ENCODE data around the gene ARHGAP44. TPM values are rescaled to one million over a fixed set of nuclear protein-coding genes. Genes with fewer than 3 reads are reported as not detected.

Gene ARHGAP44
- total and polyA plus RNA-seq, 2 of the 8 experiments (the other 6 are each of a cell fraction or from before 2014, with no cell fraction given): 6.2 to 22.2 TPM

- Histone ChIP-seq H3K56ac (replicated peaks; ENCODE audit: insufficient read length, low read depth, low read length) (no peak overlapping the region), H2AK5ac (ENCODE audit: low read depth, low read length) (no peak overlapping the region), H4K91ac (replicated peaks; ENCODE audit: insufficient read length, low read length) (no peak overlapping the region), H3K79me1 (ENCODE audit: low read depth, low read length) (no peaks in the 10 kb centered on the region), H3K4me3 (ENCODE audit: extremely low read depth in 1 of 4, insufficient read depth in 2 of 4, low read depth in 3 of 4, low read length in 4 of 4) (no peak overlapping the region), H2BK20ac (ENCODE audit: low read length) (no peak overlapping the region), H4K8ac (ENCODE audit: extremely low read depth, insufficient read depth, low read length) (no peak overlapping the region), H3K9me3 (ENCODE audit: insufficient read depth in 2 of 2, low read depth in 1 of 2, low read length in 1 of 2) (no peaks in the 10 kb centered on the region), H3K18ac (ENCODE audit: extremely low read depth, low read length) (no peak overlapping the region), H2BK15ac (ENCODE audit: low read length) (no peak overlapping the region), H3K9ac (replicated peaks in 1 of 4; ENCODE audit: extremely low read depth in 1 of 4, low read depth in 3 of 4, low read length in 3 of 4) (no peak overlapping the region), H3K79me2 (ENCODE audit: control insufficient read depth in 1 of 2, insufficient read depth in 2 of 2, low read length in 2 of 2) (no peaks in the 10 kb centered on the region), H2AFZ (ENCODE audit: low read length) (no peak overlapping the region), H3K4me1 (replicated peaks in 1 of 4; ENCODE audit: control insufficient read depth in 3 of 4, insufficient read depth in 4 of 4, low read length in 3 of 4) (peaks cover 0 to 3% (median 0%) of the 10 kb centered on the region in 4 experiments; a peak in 1 of 7 replicates), H3K27me3 (replicated peaks in 1 of 4; ENCODE audit: control insufficient read depth in 3 of 4, extremely low read depth in 1 of 4, insufficient read depth in 3 of 4, low read length in 3 of 4) (no peaks in the 10 kb centered on the region), H2BK120ac (replicated peaks; ENCODE audit: low read depth, low read length) (no peak overlapping the region), H4K20me1 (replicated peaks in 1 of 2; ENCODE audit: control insufficient read depth in 1 of 2, insufficient read depth in 2 of 2, low read length in 2 of 2) (no peaks in the 10 kb centered on the region), H3K23me2 (ENCODE audit: low read depth, low read length) (no peaks in the 10 kb centered on the region), H3K36me3 (ENCODE audit: control insufficient read depth in 2 of 4, insufficient read depth in 4 of 4, low read length in 3 of 4) (no peaks in the 10 kb centered on the region), H3K23ac (ENCODE audit: insufficient read length) (no peak overlapping the region), H3K27ac (ENCODE audit: low read depth, low read length) (no peak overlapping the region), H3K4me2 (ENCODE audit: insufficient read depth in 1 of 2, low read depth in 2 of 2, low read length in 2 of 2) (no peak overlapping the region), H4K5ac (ENCODE audit: insufficient read length, low read depth, low read length) (no peak overlapping the region), H3K14ac (ENCODE audit: insufficient read length) (no peak overlapping the region), H2BK12ac (ENCODE audit: low read depth, low read length) (no peak overlapping the region), H3K4ac (replicated peaks; ENCODE audit: insufficient read length, low read depth, low read length) (no peak overlapping the region), H2BK5ac (ENCODE audit: low read depth, low read length) (no peak overlapping the region)
- POLR2A ChIA-PET (ENCODE audit: partially characterized antibody): no interaction called here
- FAIRE-seq (no peak), DNase-seq (ENCODE audit: low read depth in 1 of 2, low spot score in 2 of 2) (no peak)
- TF ChIP-seq PHF8 (conservative IDR thresholded peaks at IDR 0.05; ENCODE audit: low read depth, low read length) (no peak), RXRA (IDR thresholded peaks at IDR 0.05; ENCODE audit: insufficient read depth, low read depth, low read length) (no peak), POLR2AphosphoS5 (IDR thresholded peaks at IDR 0.05; ENCODE audit: low read depth, low read length) (no peak), CEBPB (IDR thresholded peaks at IDR 0.05; ENCODE audit: low read depth, low read length) (no peak), SUZ12 (IDR thresholded peaks at IDR 0.05; ENCODE audit: low read length) (no peak), EP300 (IDR thresholded peaks at IDR 0.05; ENCODE audit: borderline replicate concordance in 1 of 2, low read depth in 2 of 2, low read length in 2 of 2) (no peak), MAFK (IDR thresholded peaks at IDR 0.05; ENCODE audit: low read depth, low read length) (no peak), SIRT6 (IDR thresholded peaks at IDR 0.05; ENCODE audit: low read length) (no peak), BRCA1 (IDR thresholded peaks at IDR 0.05; ENCODE audit: low read depth, low read length) (no peak)
- WGBS, 2 experiments (ENCODE audit: extremely low coverage in 1 of 2, insufficient coverage in 1 of 2, insufficient read length in 1 of 2, insufficient replicate concordance in 2 of 2, low coverage in 1 of 2, low lambda C conversion rate in 2 of 2, missing lambda C conversion rate in 1 of 2): 97% methylated on average over 7 of the region's 7 CpGs; no CpG with 5 or more reads in 1 of the 2 experiments
- CTCF ChIA-PET (ENCODE audit: partially characterized antibody): no interaction called here
These were observed 43.8 kb upstream of the ARHGAP44 start for GRCh38 chr17:12745486-12745885.

Data from H1 (cell line).